Lower leg skin (tissue), 3 donors: ENCODE data around the gene DEDD.

Source experiments
- CTCF ChIP-seq, 3 donors: fragments of 450-650 bp; IDR thresholded peaks; one replicate each; pipeline ENCODE4 v1.5.1; 2016; ENCODE audit warnings: antibody characterized with exemption in 3 of 3, mild to moderate bottlenecking in 3 of 3, moderate library complexity in 2 of 3
- POLR2A ChIP-seq, 2 donors: fragments of 450-650 bp; IDR thresholded peaks; one replicate each; pipeline ENCODE4 v1.6.1; 2016 to 2017; ENCODE audit warnings: antibody characterized with exemption in 2 of 2, mild to moderate bottlenecking in 1 of 2, moderate library complexity in 1 of 2

- TF ChIP-seq CTCF (IDR thresholded peaks at IDR 0.05) (no peak), POLR2A (IDR thresholded peaks at IDR 0.05) (no peak)
These were observed 10.6 kb downstream of the DEDD start for GRCh38 chr1:161121834-161122233.
